NOMO-1 treated with DMSO at 0.1 percent for 48 hours (cell line): ENCODE results near the gene PDE11A.

Experiments
- DNase-seq: peaks from one replicate; lab custom pipeline; 2025; ENCODE audit not compliant: unreplicated experiment; lab: John Stamatoyannopoulos, UW

Gene PDE11A

GRCh38 chr2:177582000-177582399, 490.6 kb downstream of the PDE11A start:
- DNase-seq: no peak

- DNase-seq: no peak
Measured at GRCh38 chr2:177579486-177580036, 493.0 kb downstream of the PDE11A start.

GRCh38 chr2:177578454-177578853, 494.1 kb downstream of the PDE11A start:
- DNase-seq: no peak

GRCh38 chr2:177577075-177577474, 495.5 kb downstream of the PDE11A start:
- no peak for DNase-seq

GRCh38 chr2:177575358-177575757, 497.2 kb downstream of the PDE11A start:
- no peak for DNase-seq

- DNase-seq: no peak
Measured at GRCh38 chr2:177574356-177574755, 498.2 kb downstream of the PDE11A start.
